ENCODE measurements around the gene TLL2. TPM values are rescaled to one million over a fixed set of nuclear protein-coding genes. Genes with fewer than 3 reads are reported as not detected.

The TLL2 gene
- total and polyA plus RNA-seq, 11 donors = 1.8 to 8.6 (median 4.6) TPM

- no peak for TF ChIP-seq POLR2A (IDR thresholded peaks at IDR 0.05)
- peaks cover 0 to 15% (median 2%) of the 10 kb centered on the region in 12 donors for H3K4me1 ChIP-seq
- no peak overlapping the region for H3K4me3 ChIP-seq
- no peaks in the 10 kb centered on the region for H3K36me3 ChIP-seq
- H3K27me3 ChIP-seq = no peaks in the 10 kb centered on the region
- ATAC-seq = no peak
- WGBS, 4 donors = 68 to 89% (median 88%) methylated on average over 7 to 9 of the region's 9 CpGs
- no peak for DNase-seq
- no peak overlapping the region for H3K27ac ChIP-seq
- intact Hi-C loops (cut with DNase I) = no loop called here
- H3K9me3 ChIP-seq = no peaks in the 10 kb centered on the region
Measured at GRCh38 chr10:96422525-96422924, 91.2 kb downstream of the TLL2 start.

- no peaks in the 10 kb centered on the region for H3K27me3 ChIP-seq
- 0 to 23% (median 4%) methylated on average over 1 of the region's 1 CpG for WGBS, 4 donors
- DNase-seq (no peak), ATAC-seq (no peak)
- H3K4me1 ChIP-seq = peaks cover 0 to 15% (median 2%) of the 10 kb centered on the region in 12 donors
- H3K4me3 ChIP-seq = no peak overlapping the region
- no peaks in the 10 kb centered on the region for H3K36me3 ChIP-seq
- no peak overlapping the region for H3K27ac ChIP-seq
- H3K9me3 ChIP-seq = no peaks in the 10 kb centered on the region
- intact Hi-C loops (cut with DNase I) = no loop called here
- TF ChIP-seq POLR2A (IDR thresholded peaks at IDR 0.05) = no peak
- TF ChIP-seq CTCF (IDR thresholded peaks at IDR 0.05) = no peak
Measured at GRCh38 chr10:96421995-96422394, 91.7 kb downstream of the TLL2 start.

GRCh38 chr10:96420228-96421009 is 93.3 kb downstream of the TLL2 start:
- Histone ChIP-seq H3K27me3 (no peaks in the 10 kb centered on the region), H3K4me1 (peaks cover 0 to 22% (median 10%) of the 10 kb centered on the region in 12 donors), H3K27ac (no peak overlapping the region), H3K4me3 (no peak overlapping the region), H3K36me3 (no peaks in the 10 kb centered on the region), H3K9me3 (no peaks in the 10 kb centered on the region)
- no peak for TF ChIP-seq CTCF (IDR thresholded peaks at IDR 0.05)
- no peak for TF ChIP-seq POLR2A (IDR thresholded peaks at IDR 0.05)
- DNase-seq (no peak), ATAC-seq (no peak)
- 58 to 63% (median 62%) methylated on average over 15 of the region's 15 CpGs for WGBS, 4 donors
- intact Hi-C loops (cut with DNase I) = no loop called here

- TF ChIP-seq CTCF (IDR thresholded peaks at IDR 0.05) (no peak), POLR2A (IDR thresholded peaks at IDR 0.05) (no peak)
- WGBS, 4 donors = 70 to 89% (median 77%) methylated on average over 3 of the region's 3 CpGs
- ATAC-seq = peak in 2 of 4 donors; percentile 11 to 21
Measured at GRCh38 chr10:96419351-96419750, 94.4 kb downstream of the TLL2 start.

More at GRCh38 chr10:96419351-96419750, 94.4 kb downstream of the TLL2 start:
- no peak overlapping the region for H3K4me3 ChIP-seq
- H3K4me1 ChIP-seq = peaks cover 0 to 22% (median 10%) of the 10 kb centered on the region in 12 donors
- H3K27me3 ChIP-seq = no peaks in the 10 kb centered on the region
- intact Hi-C loops (cut with DNase I) = loop anchor here in 1 of 10 donors (10.0 kb wide), 1 partner anchor 55 kb away; no protein-coding TSS in a partner anchor
- H3K36me3 ChIP-seq = no peaks in the 10 kb centered on the region
- no peak overlapping the region for H3K27ac ChIP-seq
- H3K9me3 ChIP-seq = no peaks in the 10 kb centered on the region
- no peak for DNase-seq
